Ishikawa (cell line): ENCODE results near the gene B3GAT2.

Experiments
- CEBPB ChIP-seq: IDR thresholded peaks from 2 replicates; pipeline ENCODE4 v1.6.1; 2012
- CREB1 ChIP-seq: IDR thresholded peaks from 2 replicates; pipeline ENCODE4 v1.6.1; 2012; ENCODE audit warnings: low read depth
- EGR1 ChIP-seq: IDR thresholded peaks from 2 replicates; pipeline ENCODE4 v1.6.1; 2012
- EP300 ChIP-seq: IDR thresholded peaks from 2 replicates; pipeline ENCODE4 v1.6.1; 2012; ENCODE audit warnings: borderline replicate concordance
- FOXM1 ChIP-seq: IDR thresholded peaks from 2 replicates; pipeline ENCODE4 v1.6.1; 2012; ENCODE audit warnings: low read depth, borderline replicate concordance
- NFIC ChIP-seq: IDR thresholded peaks from 2 replicates; pipeline ENCODE4 v1.6.1; 2012
- TAF1 ChIP-seq: IDR thresholded peaks from 2 replicates; pipeline ENCODE4 v1.6.1; 2012; ENCODE audit warnings: low read depth, mild to moderate bottlenecking
- TEAD4 ChIP-seq: IDR thresholded peaks from 2 replicates; pipeline ENCODE4 v1.6.1; 2012
- YY1 ChIP-seq: IDR thresholded peaks from 2 replicates; pipeline ENCODE4 v1.6.1; 2012; ENCODE audit warnings: low read depth
- ZBTB7A ChIP-seq: IDR thresholded peaks from 2 replicates; pipeline ENCODE4 v1.6.1; 2012; ENCODE audit warnings: low read depth
- TF ChIP-seq, protein P1 (sequence below): IDR thresholded peaks from 2 replicates; pipeline ENCODE4 v1.6.1; 2012
- TF ChIP-seq, protein P2 (sequence below): IDR thresholded peaks from 2 replicates; pipeline ENCODE4 v1.6.1; 2012
- TF ChIP-seq, protein P3 (sequence below): IDR thresholded peaks from 2 replicates; pipeline ENCODE4 v1.6.1; 2012; ENCODE audit warnings: low read depth, mild to moderate bottlenecking

DNA sequence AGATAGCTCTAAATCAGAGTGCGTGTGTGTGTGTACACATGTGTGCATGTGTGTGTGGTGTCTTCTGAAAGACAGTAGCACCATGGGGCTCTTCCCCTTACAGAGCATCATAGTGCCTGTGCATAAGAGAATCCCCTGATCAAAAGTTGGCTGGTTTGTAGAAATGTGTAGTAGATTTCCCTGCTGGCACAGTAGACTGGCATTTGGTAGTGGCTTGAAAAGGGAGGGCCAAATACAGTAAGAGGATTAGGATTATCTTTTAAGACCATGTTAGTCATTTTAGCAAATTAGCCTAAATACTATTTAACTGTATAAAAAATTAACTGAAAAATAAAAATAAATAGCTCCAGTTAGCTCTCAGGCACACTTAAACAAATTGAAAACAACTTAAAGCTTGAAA is 112.6 kb downstream of the B3GAT2 start:
- no peak for TF ChIP-seq TAF1
- no peak for TF ChIP-seq EP300
- TF ChIP-seq TEAD4: no peak
- TF ChIP-seq EGR1: no peak
- TF ChIP-seq, protein P1, sequence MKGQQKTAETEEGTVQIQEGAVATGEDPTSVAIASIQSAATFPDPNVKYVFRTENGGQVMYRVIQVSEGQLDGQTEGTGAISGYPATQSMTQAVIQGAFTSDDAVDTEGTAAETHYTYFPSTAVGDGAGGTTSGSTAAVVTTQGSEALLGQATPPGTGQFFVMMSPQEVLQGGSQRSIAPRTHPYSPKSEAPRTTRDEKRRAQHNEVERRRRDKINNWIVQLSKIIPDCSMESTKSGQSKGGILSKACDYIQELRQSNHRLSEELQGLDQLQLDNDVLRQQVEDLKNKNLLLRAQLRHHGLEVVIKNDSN: no peak
- TF ChIP-seq, protein P2, sequence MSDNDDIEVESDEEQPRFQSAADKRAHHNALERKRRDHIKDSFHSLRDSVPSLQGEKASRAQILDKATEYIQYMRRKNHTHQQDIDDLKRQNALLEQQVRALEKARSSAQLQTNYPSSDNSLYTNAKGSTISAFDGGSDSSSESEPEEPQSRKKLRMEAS: no peak
- no peak for TF ChIP-seq YY1
- TF ChIP-seq NFIC: no peak
- TF ChIP-seq CREB1: no peak
- TF ChIP-seq CEBPB: no peak
- TF ChIP-seq, protein P3, sequence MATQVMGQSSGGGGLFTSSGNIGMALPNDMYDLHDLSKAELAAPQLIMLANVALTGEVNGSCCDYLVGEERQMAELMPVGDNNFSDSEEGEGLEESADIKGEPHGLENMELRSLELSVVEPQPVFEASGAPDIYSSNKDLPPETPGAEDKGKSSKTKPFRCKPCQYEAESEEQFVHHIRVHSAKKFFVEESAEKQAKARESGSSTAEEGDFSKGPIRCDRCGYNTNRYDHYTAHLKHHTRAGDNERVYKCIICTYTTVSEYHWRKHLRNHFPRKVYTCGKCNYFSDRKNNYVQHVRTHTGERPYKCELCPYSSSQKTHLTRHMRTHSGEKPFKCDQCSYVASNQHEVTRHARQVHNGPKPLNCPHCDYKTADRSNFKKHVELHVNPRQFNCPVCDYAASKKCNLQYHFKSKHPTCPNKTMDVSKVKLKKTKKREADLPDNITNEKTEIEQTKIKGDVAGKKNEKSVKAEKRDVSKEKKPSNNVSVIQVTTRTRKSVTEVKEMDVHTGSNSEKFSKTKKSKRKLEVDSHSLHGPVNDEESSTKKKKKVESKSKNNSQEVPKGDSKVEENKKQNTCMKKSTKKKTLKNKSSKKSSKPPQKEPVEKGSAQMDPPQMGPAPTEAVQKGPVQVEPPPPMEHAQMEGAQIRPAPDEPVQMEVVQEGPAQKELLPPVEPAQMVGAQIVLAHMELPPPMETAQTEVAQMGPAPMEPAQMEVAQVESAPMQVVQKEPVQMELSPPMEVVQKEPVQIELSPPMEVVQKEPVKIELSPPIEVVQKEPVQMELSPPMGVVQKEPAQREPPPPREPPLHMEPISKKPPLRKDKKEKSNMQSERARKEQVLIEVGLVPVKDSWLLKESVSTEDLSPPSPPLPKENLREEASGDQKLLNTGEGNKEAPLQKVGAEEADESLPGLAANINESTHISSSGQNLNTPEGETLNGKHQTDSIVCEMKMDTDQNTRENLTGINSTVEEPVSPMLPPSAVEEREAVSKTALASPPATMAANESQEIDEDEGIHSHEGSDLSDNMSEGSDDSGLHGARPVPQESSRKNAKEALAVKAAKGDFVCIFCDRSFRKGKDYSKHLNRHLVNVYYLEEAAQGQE: no peak
- TF ChIP-seq FOXM1: no peak
- TF ChIP-seq ZBTB7A: no peak
